ENCODE data around the gene RHOC.

Gene RHOC

DNA sequence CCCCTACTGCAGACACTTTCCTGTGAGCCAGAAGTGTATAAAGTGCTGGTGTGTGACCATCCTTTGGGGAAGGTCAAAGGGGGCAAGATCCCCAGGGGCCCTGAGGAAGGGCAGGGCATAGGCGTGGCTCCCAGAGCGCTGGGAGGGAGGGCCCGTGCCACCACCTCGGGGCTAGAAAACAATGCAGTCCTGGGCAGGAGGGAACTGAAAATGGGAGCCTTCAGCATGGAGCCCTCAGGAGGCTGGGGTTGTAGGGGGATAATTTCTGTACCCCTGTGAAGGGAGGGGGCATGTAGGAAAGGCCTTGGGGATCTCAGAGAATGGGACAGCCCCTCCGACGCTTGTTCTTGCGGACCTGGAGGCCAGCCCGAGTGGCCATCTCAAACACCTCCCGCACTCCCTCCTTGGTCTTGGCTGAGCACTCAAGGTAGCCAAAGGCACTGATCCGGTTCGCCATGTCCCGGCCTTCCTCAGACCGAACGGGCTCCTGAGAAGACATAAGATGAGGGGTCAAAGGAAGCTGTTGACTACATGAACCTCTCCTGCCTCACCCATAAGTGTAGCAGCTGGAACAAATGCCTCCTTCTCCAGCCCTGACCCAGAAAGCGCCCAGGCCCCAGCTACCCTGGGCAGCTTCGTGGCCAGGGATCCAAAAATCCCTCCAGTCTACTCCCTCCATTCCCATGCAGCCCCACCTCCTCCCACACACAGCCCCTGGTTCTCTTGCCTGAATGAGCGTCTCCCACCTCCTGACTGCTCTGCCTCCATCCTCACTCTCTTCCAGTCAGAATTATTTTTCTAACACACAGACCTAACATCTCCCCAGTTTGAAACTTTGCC is 5.5 kb downstream of the RHOC start:
- DNase-seq = no peak

DNA sequence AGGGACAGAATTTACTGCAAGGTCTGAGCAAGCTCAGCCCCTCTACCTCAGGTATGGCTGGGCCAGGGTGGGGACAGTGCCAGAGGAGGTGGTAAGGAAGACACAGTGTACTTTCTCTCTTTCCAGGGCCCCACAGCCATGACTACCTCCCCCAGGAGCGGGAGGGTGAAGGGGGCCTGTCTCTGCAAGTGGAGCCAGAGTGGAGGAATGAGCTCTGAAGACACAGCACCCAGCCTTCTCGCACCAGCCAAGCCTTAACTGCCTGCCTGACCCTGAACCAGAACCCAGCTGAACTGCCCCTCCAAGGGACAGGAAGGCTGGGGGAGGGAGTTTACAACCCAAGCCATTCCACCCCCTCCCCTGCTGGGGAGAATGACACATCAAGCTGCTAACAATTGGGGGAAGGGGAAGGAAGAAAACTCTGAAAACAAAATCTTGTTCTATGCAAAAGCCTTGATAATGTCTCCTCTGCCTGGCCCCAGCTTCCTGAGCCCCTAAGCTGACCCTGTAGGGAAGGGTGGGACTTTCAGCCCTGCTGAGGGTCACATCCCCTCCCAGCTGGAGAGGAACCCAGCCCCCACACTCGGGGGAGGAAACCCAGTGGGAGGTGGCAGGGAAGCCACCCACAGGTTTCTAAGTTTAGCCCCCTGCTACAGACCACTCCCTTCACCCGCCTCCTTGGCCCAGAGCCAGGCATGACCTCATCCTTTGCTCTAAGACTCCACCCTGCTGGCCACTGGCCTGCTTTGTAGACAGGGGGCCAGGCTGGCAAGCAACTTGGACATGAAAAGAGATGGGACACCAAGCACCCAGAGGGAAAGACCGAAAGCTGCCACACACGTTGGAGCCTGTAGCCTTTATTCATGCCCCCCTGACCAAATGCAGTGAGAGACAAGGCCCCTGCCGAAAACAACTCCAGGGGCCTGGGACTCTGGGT is 6.4 kb downstream of the RHOC start:
- peak; percentile 80 for DNase-seq

DNA sequence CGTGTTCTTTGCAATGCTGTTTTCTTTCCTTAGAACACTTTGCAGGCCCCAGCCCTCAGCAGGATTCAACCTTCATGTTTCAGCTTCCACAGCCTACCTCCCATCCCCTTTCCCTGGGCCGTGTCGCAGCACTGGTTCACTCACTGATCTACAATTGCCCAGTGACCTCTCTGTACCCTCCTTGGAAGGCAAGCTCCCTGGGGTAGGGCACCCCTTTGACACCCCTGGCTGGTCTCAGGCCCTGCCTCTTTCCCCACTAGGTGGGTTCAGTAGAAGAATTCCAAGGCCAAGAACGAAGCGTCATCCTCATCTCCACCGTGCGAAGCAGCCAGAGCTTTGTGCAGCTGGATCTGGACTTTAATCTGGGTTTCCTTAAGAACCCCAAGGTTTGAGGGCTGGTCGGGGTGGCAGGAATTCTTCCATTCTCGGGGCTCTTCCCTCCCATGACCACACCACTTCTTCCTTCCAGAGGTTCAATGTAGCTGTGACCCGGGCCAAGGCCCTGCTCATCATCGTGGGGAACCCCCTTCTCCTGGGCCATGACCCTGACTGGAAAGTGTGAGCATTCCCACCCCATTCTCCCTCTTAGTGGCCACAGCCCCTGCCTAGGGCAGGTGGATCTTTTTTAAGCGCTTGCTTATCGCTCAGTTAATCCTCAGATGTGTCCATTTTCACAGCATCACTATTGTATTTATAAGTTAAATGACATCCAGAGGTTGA is 7.3 kb downstream of the RHOC start:
- no peak for DNase-seq

DNA sequence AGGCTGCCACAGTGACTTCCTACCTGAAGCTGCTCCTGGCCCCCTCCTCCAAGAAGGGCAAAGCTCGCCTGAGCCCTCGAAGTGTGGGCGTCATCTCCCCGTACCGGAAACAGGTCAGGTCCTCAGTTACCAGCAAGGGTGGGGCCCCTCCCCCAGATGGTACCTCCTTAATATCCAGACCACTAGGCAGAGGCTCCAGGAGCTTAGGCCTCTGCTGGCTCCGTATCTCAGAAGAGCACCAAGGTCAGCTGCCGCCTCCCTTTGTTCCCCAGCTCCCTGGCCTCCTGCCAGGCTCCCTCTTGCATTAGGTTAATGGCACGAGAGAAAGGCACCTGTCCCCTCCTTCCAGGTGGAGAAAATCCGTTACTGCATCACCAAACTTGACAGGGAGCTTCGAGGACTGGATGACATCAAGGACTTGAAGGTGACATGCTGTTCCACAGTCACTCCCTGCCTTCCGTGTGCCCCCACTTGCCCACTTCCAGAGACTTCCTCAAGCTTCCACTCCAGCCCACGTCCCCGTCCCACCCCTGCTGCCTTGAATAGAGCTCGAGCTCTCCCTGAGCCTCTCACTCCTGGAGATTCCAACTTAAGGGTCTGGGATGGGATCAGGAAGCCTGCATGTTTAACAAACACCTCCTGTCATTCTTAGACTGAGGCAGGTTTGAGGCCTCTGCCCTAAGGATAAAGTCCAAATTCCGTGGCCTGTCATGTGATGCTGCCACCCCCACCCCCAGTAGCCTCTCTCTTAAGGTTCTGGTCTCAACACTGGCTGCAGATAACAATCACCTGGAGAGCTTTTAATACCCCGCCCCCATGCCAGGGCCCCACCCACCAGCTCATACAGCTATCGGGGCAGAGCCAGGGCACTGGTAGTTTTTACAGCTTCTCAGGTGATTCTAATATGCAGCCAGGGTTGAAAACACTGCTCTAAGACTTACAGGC is 8.3 kb downstream of the RHOC start:
- DNase-seq = no peak

DNA sequence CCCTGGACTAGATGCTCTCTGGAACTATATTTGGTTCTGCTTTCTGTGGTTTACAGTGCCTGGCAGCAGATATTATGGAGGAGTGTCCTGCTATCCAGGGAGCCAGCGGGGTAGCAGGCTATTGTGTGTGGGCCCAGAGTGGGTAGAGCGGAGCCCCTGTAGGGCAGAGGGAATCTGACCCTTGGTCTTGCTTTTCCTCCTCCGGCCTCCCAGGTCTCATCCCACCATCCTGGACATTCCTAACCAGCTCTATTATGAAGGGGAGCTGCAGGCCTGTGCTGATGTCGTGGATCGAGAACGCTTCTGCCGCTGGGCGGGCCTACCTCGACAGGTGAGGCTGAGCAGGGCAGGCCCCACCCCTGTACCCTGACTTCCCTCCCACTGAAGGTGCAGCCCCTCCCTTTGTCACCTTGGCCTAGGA is 9.1 kb downstream of the RHOC start:
- DNase-seq = no peak

DNA sequence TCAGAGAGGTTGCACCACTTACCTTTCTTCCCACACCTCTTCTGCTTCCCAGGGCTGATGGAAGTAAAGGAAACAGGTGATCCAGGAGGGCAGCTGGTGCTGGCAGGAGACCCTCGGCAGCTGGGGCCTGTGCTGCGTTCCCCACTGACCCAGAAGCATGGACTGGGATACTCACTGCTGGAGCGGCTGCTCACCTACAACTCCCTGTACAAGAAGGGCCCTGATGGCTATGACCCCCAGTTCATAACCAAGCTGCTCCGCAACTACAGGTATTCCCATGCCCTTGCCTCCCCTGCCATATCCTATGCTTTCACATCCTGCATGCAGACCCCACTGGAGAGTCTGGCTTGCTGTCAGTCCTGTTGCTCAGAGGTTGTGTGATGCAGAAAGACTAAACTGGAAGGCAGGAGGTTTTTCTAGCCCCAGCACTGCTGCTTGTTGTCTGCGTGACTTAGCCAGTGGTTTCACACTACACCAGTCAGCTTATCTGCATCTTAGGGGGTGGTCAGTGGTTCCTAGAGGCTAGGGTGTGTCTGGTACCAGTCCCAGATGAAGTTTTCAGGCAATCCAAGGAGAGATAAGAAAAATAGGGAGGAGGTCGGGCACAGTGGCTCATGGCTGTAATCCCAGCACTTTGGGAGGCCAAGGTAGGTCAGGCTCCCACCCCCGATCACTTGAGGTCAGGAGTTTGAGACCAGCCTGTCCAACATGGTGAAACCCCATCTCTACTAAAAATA is 10.2 kb downstream of the RHOC start:
- no peak for DNase-seq

DNA sequence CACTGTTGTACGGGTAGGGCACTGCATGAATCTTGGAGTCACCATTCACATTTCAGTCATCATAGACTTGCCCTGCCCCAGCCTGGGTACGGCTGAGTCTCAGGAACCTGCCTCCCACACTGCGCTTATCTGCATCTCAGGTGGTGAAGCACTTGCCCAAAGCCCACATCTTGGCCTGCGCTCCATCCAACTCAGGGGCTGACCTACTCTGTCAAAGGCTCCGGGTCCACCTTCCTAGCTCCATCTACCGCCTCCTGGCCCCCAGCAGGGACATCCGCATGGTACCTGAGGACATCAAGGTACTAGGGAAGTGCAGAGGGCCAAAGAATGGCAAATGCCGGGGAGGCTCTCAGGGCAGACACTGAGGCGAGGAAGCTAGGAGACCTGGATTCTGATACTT is 11.7 kb downstream of the RHOC start:
- DNase-seq = no peak

DNA sequence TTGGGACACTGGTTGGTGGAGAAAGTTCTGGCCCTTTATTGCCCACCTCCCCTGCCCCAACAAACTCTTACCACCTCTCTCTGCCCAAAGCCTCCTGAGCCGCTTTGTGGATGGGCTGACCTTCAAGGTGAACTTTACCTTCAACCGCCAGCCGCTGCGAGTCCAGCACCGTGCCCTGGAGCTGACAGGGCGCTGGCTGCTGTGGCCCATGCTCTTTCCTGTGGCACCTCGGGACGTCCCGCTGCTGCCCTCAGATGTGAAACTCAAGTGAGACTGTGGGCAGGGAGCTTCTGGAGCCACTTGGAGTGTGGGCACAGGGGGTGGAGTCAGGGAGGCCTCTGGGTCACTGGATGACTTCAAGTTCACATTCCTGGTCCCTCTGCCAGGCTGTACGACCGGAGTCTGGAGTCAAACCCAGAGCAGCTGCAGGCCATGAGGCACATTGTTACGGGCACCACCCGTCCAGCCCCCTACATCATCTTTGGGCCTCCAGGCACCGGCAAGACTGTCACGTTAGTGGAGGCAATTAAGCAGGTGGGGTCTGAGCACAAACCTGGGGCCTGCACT is 12.5 kb downstream of the RHOC start:
- no peak for DNase-seq

DNA sequence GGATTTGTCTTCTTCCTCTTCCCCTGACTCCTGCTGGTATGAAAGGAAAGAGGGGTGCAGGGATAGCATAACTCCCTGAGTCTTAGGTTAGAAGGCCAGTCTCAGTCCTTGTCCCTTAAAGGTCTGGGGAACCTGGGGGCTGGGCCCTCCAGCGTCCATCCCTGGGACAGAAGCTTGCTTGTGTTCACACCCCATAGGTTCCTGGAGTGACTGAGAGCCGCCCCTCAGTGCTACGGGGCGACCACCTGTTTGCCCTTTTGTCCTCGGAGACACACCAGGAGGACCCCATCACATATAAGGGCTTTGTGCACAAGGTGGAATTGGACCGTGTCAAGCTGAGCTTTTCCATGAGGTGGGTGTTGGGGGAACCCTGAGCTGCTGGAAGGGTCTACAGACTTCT is 13.1 kb downstream of the RHOC start:
- DNase-seq = no peak

DNA sequence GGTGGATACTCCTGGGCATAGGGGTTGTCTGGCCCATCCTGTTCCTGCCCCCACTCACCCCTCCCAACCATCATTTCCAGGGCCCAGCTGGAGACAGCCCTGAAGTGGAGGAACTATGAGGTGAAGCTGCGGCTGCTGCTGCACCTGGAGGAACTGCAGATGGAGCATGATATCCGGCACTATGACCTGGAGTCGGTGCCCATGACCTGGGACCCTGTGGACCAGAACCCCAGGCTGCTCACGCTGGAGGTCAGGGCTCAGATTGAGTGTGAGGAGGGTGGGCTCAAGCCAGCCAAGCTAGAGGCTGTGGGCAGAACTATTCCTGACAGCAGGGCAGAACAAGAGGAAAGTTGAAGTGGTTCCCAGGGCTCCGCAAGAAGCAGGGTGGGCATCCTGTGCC is 14.2 kb downstream of the RHOC start:
- DNase-seq = no peak

DNA sequence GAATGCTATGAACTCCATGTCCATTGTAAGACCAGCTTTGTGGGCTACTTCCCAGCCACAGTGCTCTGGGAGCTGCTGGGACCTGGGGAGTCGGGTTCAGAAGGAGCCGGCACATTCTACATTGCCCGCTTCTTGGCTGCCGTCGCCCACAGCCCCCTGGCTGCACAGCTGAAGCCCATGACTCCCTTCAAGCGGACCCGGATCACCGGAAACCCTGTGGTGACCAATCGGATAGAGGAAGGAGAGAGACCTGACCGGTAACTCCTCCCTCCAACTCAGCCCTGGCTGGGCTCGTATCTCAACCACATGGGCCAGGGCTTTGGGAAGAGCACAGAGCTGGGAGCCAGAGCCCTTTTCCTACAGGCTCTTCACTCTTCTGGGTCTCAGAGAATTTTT is 17.1 kb downstream of the RHOC start:
- no peak for DNase-seq

DNA sequence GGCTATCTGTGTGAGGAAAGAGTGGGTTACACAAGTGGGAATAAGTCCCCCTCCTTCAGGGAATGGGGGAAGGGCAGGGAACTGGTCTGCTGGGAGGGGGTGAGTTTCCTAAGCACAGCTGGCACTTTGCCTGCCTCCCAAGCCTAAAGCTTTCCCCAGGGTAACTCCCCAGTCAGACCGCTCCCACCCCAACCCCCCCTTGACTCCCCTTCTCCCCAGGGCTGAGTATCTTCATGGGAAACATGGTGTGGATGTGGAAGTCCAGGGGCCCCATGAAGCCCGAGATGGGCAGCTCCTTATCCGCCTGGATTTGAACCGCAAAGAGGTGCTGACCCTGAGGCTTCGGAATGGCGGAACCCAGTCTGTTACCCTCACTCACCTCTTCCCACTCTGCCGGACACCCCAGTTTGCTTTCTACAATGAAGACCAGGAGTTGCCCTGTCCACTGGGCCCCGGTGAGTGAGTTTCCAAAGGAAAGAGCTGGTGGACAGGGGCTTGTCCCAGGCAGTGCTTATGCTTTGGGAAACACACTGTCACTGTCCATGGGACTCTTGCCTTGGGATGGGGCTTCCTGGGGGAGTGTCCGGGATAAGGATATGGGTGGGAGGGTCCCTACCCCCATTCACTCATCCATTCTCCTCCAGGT is 17.6 kb downstream of the RHOC start:
- no peak for DNase-seq

DNA sequence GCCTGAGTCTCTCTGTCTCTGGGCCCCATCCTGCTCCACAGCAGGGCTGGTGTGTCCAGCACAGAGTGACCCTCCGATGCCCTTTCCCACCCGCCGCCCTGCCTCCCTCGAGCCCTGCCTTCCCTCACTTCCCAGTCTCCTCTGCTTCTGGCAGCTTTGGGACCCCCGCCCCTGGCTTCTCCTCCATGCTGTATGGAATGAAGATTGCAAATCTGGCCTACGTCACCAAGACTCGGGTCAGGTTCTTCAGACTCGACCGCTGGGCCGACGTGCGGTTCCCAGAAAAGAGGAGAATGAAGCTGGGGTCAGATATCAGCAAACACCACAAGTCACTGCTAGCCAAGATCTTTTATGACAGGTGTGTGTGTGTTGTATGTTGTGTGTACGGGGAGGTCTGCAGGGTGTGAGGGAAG is 18.1 kb downstream of the RHOC start:
- DNase-seq = no peak

DNA sequence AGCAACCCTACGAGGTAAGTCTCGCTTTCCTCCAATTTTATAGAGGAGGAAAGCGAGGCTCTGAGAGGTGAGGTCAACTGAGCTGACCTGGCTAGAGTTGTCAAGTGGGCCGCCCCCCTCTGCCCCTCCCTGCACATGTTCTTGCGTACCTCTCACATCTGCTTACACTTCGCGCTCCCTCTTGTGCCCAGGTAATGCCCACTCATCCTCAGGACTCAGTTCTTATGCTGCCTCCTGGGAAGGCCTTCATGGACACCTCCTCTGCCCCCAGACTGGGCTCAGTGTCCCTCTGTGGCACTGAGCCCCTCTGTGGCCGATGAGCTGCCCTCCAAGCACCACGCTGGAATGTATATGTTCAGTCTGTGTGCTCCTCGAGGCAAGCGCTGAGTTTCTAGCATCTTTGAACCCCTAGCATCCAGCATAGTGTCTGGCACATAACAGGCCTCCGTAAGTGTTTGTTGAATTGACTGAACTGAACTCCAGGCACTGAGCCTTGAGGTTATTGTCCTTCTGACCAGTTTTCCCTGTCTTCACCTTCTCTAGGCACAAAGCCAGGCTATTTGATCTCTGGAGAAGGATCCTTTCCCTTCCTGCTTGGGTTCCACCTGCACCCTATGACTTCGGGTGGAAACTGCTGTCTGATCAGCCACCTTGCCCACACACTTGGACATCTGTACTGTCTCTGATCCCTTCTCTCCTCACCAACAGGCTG is 19.0 kb downstream of the RHOC start:
- no peak for DNase-seq

DNA sequence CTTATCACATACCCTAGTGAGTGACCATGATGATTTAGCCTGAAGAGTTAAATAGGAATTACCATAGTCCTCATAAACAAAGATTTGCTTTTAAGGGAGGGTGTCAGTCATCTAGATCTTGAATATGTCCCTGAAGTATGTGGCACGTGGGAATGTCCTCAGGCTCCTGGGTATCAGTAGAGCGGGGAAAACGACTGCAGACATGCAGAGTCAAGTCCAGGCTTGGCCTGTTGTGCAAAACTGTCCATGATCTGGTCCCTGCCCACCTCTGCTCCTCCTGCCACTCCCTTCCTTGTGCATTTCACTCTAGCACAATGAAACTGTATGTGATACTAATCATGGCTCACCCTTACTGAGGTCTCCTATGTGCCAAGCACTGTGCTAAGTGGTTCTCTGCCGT is 19.6 kb downstream of the RHOC start:
- DNase-seq = no peak

DNA sequence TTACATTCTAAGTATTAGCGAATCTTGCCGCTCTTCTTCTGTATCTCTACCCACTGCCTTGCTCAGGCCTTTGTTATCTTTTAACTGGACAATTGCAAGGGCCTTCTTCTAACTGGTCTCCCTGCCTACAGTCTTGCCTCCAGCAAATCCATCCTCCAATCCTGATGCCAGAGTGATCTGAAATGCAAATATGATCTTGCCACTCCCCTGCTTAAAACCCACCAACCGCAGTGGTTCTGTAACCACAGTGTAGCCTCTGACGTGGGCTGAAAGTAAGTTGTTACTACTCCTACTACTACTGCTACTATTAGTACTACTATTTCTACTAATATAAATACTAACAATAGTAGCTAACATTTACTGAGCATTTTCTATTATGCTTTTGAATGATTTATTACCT is 20.1 kb downstream of the RHOC start:
- DNase-seq = no peak

DNA sequence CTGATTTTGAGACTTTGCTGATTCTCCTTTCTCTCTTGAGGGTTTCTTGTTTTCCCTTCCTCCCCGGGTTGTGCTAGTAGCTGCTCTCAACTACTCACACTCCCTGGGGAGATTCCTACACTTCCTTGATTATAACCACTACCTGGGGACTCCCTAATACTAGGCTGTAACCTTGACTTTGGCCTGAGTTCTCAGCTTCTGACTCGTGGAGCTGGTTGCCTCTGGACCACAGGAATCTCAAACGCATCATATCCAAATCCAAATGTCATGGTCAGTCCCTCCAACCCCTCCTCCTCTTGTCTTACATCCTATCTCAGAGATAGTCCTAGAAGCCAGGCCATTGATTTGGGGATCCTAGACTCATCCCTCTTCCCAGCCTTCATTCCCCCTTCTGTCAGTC is 20.5 kb downstream of the RHOC start:
- DNase-seq = no peak

DNA sequence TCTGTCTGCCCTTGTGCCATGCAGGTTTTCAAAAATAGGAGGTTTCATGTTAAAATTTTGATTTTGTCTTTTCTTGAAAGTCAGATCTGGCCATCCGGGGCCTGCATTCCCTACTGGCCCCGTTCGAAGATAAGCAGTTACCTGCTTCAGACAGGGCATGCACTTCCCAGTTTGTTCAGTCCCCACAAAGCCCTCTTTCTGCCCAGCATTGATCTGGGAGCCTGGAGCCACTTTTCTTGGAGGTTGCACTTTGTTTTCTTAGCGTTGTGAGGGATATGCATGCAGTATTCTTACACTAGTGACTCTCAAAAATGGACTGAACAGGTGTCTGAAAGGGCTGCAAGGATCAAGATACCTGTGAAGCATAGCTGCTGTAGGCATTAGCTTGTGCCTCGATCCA is 21.0 kb downstream of the RHOC start:
- no peak for DNase-seq

DNA sequence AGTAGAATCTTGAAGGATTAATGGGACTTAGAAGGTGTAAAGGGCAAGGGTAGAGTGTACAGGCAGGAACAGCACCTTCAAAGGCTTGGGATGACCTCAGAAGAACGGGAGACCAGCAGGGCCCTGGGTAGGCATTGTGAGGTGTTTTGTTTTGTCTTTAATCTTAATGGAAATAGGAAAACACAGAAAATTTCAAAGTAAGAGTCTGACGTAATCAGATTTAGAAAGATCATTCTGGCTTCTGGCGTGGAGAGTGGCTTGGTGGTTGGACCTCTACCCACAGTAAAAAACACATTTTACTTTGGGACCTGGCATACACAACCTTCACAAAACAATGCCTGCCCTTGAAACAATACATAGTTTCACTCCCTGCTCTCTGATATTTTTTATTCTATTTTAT is 28.3 kb downstream of the RHOC start:
- DNase-seq = no peak

DNA sequence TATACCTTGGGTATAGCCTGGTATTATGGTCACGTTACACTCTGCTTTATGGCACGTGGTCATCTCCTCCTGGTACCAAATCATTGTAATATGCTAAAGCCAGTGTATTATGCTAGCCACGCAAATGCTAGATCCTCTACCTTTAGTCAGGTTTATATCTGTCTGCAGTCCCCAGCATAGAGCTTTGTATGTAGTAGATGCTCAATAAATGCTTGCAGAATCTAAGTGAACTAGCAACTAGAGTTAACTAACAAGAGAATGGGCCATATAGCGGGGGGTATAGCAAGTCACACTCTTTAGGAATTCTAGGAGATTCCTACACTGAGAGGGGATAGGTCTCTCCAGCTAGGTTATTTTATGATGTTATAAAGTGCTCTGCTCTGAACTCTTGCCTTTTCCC is 29.4 kb downstream of the RHOC start:
- DNase-seq = no peak

Measured in retina (tissue), 1 donor.